Measurements from ENCODE around the gene PTPRM. TPM values are rescaled to one million over a fixed set of nuclear protein-coding genes. Genes with fewer than 3 reads are reported as not detected.

The PTPRM gene
- total and polyA plus RNA-seq, 2 of the 4 experiments (the other 2 are of a cell fraction) = 28.3 to 51.2 TPM

- H3K79me1 ChIP-seq (ENCODE audit: low read depth in 1 of 2, low read length in 2 of 2) = peaks cover 32 to 50% of the 10 kb centered on the region in 2 experiments
- no peak overlapping the region for H3K9ac ChIP-seq (ENCODE audit: low read depth, low read length)
- dilution Hi-C loops (cut with HindIII; ENCODE audit: low sequenced_read_pairs, unreplicated experiment) (no loop called here), intact Hi-C loops (cut with micrococcal nuclease) (loop anchor here (5.0 kb wide), 1 partner anchor 42 kb away; no protein-coding TSS in a partner anchor), in situ Hi-C loops (cut with MboI; ENCODE audit: low sequenced_read_pairs) (no loop called here)
- ChIA-PET CTCF (interaction anchor here (1.1 kb wide), 1 partner anchor 9 kb away, joined by 4 read pairs; no protein-coding TSS in a partner anchor), POLR2A (ENCODE audit: unreplicated experiment) (no interaction called here)
- H3K23ac ChIP-seq (ENCODE audit: low read depth, low read length) = no peak overlapping the region
- no peak overlapping the region for H2BK5ac ChIP-seq (ENCODE audit: low read depth, low read length, poor library complexity, severe bottlenecking)
- H3K36me3 ChIP-seq (ENCODE audit: control insufficient read depth, insufficient read depth, low read length) = no peaks in the 10 kb centered on the region
- no peak overlapping the region for H3K4ac ChIP-seq (ENCODE audit: low read depth, low read length)
- no peak overlapping the region for H3K56ac ChIP-seq (ENCODE audit: extremely low read depth, insufficient read depth, low read length)
- DNase-seq = no peak
- H3K9me1 ChIP-seq (ENCODE audit: insufficient read depth, low read length) = peaks cover 2% of the 10 kb centered on the region
- 98% methylated on average over 5 of the region's 7 CpGs; no CpG with 5 or more reads in 1 of the 2 experiments for WGBS, 2 experiments (ENCODE audit: extremely low coverage in 2 of 2, insufficient read length in 1 of 2)
- TF ChIP-seq FOS (IDR thresholded peaks at IDR 0.05; ENCODE audit: low read depth, low read length) = no peak
- no peak for ATAC-seq (ENCODE audit: low read depth)
- no peak overlapping the region for H4K91ac ChIP-seq (ENCODE audit: insufficient read depth, low read depth, low read length)
- H2AK9ac ChIP-seq (replicated peaks; ENCODE audit: low read depth, low read length, poor library complexity) = no peak overlapping the region
- H2AFZ ChIP-seq (replicated peaks; ENCODE audit: low read length, poor library complexity) = no peak overlapping the region
- H3K9me3 ChIP-seq (ENCODE audit: control insufficient read depth, insufficient read depth, low read length) = no peaks in the 10 kb centered on the region
- no peak overlapping the region for H4K8ac ChIP-seq (ENCODE audit: low read depth in 2 of 2, low read length in 2 of 2)
- H2BK15ac ChIP-seq (ENCODE audit: low read depth, low read length) = no peak overlapping the region
- no peak overlapping the region for H3K4me2 ChIP-seq (ENCODE audit: low read depth, low read length)
- no TSS peak for BruUV-seq (replicated peaks)
- H3K27ac ChIP-seq (ENCODE audit: insufficient read depth, low read length) = no peak overlapping the region
- H3K18ac ChIP-seq (ENCODE audit: low read depth, low read length) = no peak overlapping the region
- peaks cover 10% of the 10 kb centered on the region; the same call in 1 of the 2 replicates for H4K20me1 ChIP-seq (ENCODE audit: insufficient read depth, low read length)
- H4K5ac ChIP-seq (ENCODE audit: low read depth, low read length) = no peak overlapping the region
- H2AK5ac ChIP-seq (ENCODE audit: low read depth, low read length) = no peak overlapping the region
- H2BK120ac ChIP-seq (ENCODE audit: low read depth, low read length) = no peak overlapping the region
- no peak overlapping the region for H3K14ac ChIP-seq (replicated peaks; ENCODE audit: low read depth, low read length)
- peaks cover 14% of the 10 kb centered on the region for H3K4me1 ChIP-seq (ENCODE audit: control insufficient read depth, insufficient read depth, low read length)
- no peak overlapping the region for H3K4me3 ChIP-seq (ENCODE audit: insufficient read depth, low read depth, low read length)
- no peaks in the 10 kb centered on the region for H3K27me3 ChIP-seq (ENCODE audit: control insufficient read depth, insufficient read depth, low read length)
- H2BK20ac ChIP-seq (ENCODE audit: low read depth, low read length) = no peak overlapping the region
Measured at GRCh38 chr18:7619676-7620075, 52.6 kb downstream of the PTPRM start.
